Smooth muscle cell (in vitro differentiated cells): ENCODE results near the gene CDC42BPG. TPM values are rescaled to one million over a fixed set of nuclear protein-coding genes. Genes with fewer than 3 reads are reported as not detected.
A peak's percentile ranks its signal among the peaks of the same experiment; 100 is the strongest.

ENCODE experiments used
- DNase-seq: peaks from one replicate; lab custom pipeline; 2025; ENCODE audit not compliant: unreplicated experiment; lab: John Stamatoyannopoulos, UW
- H2AFZ ChIP-seq: fragments of 200-600 bp; sonication (generic); 2 replicates; pipeline ENCODE4 v1.6.0; 2016; ENCODE audit warnings: antibody characterized with exemption, low read depth, mild to moderate bottlenecking
- H3F3A ChIP-seq: fragments of 200-600 bp; sonication (generic); 2 replicates; pipeline ENCODE4 v1.6.0; 2017; ENCODE audit warnings: antibody characterized with exemption, low read depth
- H3K27ac ChIP-seq: fragments of 200-600 bp; sonication (generic); 2 replicates; pipeline ENCODE4 v1.5.1; 2016; ENCODE audit warnings: low read depth, mild to moderate bottlenecking
- H3K27me3 ChIP-seq: fragments of 200-600 bp; sonication (generic); 2 replicates; pipeline ENCODE4 v1.6.1; 2016; ENCODE audit warnings: low read depth, mild to moderate bottlenecking
- H3K36me3 ChIP-seq: fragments of 200-600 bp; sonication (generic); 2 replicates; pipeline ENCODE4 v1.5.1; 2016; ENCODE audit warnings: low read depth
- H3K4me1 ChIP-seq: fragments of 200-600 bp; sonication (generic); 2 replicates; pipeline ENCODE4 v1.5.1; 2016; ENCODE audit warnings: low read depth
- H3K4me2 ChIP-seq: fragments of 200-600 bp; sonication (generic); 2 replicates; pipeline ENCODE4 v1.6.0; 2016; ENCODE audit warnings: mild to moderate bottlenecking
- H3K4me3 ChIP-seq: fragments of 200-600 bp; sonication (generic); 2 replicates; pipeline ENCODE4 v1.5.1; 2016; ENCODE audit warnings: mild to moderate bottlenecking
- H3K79me2 ChIP-seq: fragments of 200-600 bp; sonication (generic); 2 replicates; pipeline ENCODE4 v1.6.0; 2016; ENCODE audit warnings: low read depth, mild to moderate bottlenecking
- H3K9ac ChIP-seq: fragments of 200-600 bp; sonication (generic); 2 replicates; pipeline ENCODE4 v1.6.0; 2016; ENCODE audit warnings: low read depth
- H3K9me3 ChIP-seq: fragments of 200-600 bp; sonication (generic); replicated peaks from 2 replicates; pipeline ENCODE4 v1.5.1; 2016; ENCODE audit warnings: low read depth
- H4K20me1 ChIP-seq: fragments of 200-600 bp; sonication (generic); 2 replicates; pipeline ENCODE4 v1.6.0; 2016; ENCODE audit warnings: low read depth
- WGBS: methylation state at CpG from one replicate; pipeline ENCODE4 v1.1.7; 2016; ENCODE audit warnings: low lambda C conversion rate; 5-methylcytosine and 5-hydroxymethylcytosine counted together
- polyA plus RNA-seq: library from polyadenylated mRNA; unstranded; fragments of >200 nt; fragmentation: Nextera tagmentation; extraction: Ambion mirVana; gene quantifications from 2 replicates; pipeline ENCODE4 v1.2.1, GENCODE V29; 2016
- total RNA-seq: library from RNA; depleted of rRNA; stranded (reverse); fragments of >200 nt; gene quantifications from 2 replicates; pipeline ENCODE4 v1.2.3, GENCODE V29; 2014
- TF ChIP-seq, protein P1 (sequence below): fragments of 200-600 bp; sonication (generic); IDR thresholded peaks from 2 replicates; pipeline ENCODE4 v1.5.1; 2017; ENCODE audit warnings: borderline replicate concordance, mild to moderate bottlenecking, antibody characterized with exemption; ENCODE audit not compliant: insufficient read depth, poor library complexity, severe bottlenecking

Gene CDC42BPG
- total and polyA plus RNA-seq, 2 experiments from 2014 or later = 1.7 to 4.7 TPM

DNA sequence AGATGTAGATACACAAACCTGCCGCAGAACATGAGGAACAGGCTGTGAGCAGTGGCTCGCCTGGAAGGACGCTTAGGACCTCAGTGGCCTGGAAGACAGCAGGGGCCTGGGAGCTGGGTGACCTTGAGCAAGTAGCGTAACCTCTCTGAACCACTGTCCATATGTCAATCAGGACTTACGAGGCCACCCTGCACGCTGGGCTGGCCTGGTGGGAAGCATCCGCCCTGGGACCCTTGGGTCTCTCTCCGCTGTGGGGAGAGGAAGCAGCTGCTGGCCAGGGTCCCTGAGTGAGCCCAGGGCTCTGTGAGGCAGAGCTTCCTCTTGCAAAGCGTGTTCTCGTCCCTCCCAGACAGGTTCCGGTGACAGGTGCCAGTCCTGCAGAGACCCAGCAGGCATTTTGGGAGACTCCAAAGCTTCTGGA is 48.0 kb upstream of the CDC42BPG start:
- peak overlapping the region; percentile 40 for H3K4me3 ChIP-seq
- no peaks in the 10 kb centered on the region for H3K36me3 ChIP-seq
- H3K4me2 ChIP-seq = no peak overlapping the region
- peaks cover 2% of the 10 kb centered on the region for H3F3A ChIP-seq
- peaks cover 17% of the 10 kb centered on the region for H3K4me1 ChIP-seq
- no peaks in the 10 kb centered on the region for H3K27me3 ChIP-seq
- H4K20me1 ChIP-seq = no peaks in the 10 kb centered on the region
- DNase-seq = no peak
- H3K27ac ChIP-seq = no peak overlapping the region
- H3K9ac ChIP-seq = no peak overlapping the region
- 96% methylated on average over 11 of the region's 11 CpGs for WGBS
- no peak overlapping the region for H2AFZ ChIP-seq
- H3K9me3 ChIP-seq = no peaks in the 10 kb centered on the region
- TF ChIP-seq, protein P1, sequence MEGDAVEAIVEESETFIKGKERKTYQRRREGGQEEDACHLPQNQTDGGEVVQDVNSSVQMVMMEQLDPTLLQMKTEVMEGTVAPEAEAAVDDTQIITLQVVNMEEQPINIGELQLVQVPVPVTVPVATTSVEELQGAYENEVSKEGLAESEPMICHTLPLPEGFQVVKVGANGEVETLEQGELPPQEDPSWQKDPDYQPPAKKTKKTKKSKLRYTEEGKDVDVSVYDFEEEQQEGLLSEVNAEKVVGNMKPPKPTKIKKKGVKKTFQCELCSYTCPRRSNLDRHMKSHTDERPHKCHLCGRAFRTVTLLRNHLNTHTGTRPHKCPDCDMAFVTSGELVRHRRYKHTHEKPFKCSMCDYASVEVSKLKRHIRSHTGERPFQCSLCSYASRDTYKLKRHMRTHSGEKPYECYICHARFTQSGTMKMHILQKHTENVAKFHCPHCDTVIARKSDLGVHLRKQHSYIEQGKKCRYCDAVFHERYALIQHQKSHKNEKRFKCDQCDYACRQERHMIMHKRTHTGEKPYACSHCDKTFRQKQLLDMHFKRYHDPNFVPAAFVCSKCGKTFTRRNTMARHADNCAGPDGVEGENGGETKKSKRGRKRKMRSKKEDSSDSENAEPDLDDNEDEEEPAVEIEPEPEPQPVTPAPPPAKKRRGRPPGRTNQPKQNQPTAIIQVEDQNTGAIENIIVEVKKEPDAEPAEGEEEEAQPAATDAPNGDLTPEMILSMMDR = no peak
- H3K79me2 ChIP-seq = no peaks in the 10 kb centered on the region

DNA sequence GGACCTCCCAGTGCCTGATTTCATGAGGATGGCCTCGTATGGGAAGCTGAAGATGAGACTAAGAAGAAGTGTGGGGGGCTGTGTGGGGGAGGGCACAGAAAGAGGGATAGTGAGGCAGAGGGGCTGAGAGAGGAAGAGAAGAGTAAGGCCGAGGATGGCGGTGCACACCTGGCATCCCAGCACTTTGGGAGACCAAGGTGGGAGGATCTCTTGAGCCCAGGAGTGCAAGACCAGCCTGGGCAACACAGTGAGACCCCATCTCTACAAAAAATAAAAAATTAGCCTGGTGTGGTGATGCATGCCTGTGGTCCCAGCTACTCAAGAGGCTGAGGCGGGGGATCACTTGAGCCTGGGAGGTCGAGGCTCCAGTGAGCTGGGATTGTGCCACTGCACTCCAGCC is 47.4 kb upstream of the CDC42BPG start:
- 88% methylated on average over 5 of the region's 5 CpGs for WGBS

DNA sequence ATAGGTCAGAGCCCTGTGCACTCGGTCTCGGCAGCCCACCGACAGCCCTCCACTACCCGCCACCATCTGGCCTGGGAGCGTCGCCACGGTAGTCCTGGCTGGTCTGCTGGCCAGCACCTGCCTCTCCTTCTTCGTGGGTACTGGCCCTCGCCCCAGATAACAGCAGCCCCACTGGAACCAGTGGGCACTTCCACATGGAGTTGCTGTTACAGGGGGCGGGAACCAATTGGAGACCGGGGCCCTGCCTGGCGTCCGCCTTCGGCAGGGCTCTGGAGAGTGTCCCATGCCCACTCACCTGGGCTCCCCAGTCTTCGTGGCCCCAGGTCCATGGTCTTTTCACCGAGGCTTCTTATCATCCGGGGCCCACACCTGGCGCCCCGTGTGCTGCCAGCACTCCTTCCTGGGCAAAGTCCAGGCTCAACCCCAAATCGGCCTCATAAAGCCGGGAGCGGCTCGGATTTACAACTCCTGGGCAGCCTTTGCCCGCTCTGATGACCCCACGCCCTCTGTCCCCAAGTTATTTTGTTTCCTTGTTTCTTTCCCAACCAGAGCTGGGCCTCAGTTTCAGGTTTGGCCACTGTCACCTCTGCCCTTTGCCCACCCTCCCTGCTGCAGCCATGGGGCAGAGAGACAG is 46.9 kb upstream of the CDC42BPG start:
- Histone ChIP-seq H3K9me3 (no peaks in the 10 kb centered on the region), H3K79me2 (no peaks in the 10 kb centered on the region), H4K20me1 (no peaks in the 10 kb centered on the region), H3K4me3 (peak overlapping the region; percentile 40), H3K27me3 (no peaks in the 10 kb centered on the region), H2AFZ (no peak overlapping the region), H3F3A (peaks cover 10% of the 10 kb centered on the region), H3K4me2 (no peak overlapping the region), H3K27ac (no peak overlapping the region), H3K36me3 (no peaks in the 10 kb centered on the region), H3K4me1 (peaks cover 18% of the 10 kb centered on the region), H3K9ac (no peak overlapping the region)
- TF ChIP-seq, protein P1 = no peak
- DNase-seq = no peak
- 97% methylated on average over 25 of the region's 25 CpGs for WGBS

More for the DNA sequence above, 47.4 kb upstream of the CDC42BPG start:
- Histone ChIP-seq H3K27me3 (no peaks in the 10 kb centered on the region), H2AFZ (no peak overlapping the region), H3F3A (peaks cover 8% of the 10 kb centered on the region), H3K36me3 (no peaks in the 10 kb centered on the region), H3K4me1 (peaks cover 18% of the 10 kb centered on the region), H3K4me2 (no peak overlapping the region), H3K4me3 (peak overlapping the region; percentile 40), H3K9ac (no peak overlapping the region), H3K27ac (no peak overlapping the region), H3K9me3 (no peaks in the 10 kb centered on the region), H4K20me1 (no peaks in the 10 kb centered on the region), H3K79me2 (no peaks in the 10 kb centered on the region)
- no peak for DNase-seq
- TF ChIP-seq, protein P1 = no peak

DNA sequence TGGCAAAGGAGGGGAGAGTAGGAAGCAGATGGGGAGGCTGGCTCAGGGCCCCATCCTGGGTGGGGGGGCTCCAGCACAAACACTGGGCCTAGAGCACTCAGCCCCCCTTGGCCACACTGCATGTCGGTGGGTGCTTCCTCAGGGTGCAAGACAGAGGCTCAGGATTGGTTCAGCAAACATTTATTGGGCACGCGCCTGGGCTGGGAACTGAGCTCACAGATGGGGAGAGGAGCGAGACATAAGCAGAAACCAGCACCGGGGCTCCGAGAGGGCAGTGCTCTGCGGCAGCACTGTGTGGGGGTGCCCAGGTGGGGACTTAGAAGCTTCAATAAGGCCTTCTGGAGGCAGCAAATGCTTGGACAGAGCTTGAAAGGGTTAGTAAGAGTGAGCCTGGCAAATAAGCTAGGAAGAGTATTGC is 46.1 kb upstream of the CDC42BPG start:
- H3K27me3 ChIP-seq = no peaks in the 10 kb centered on the region
- no peak overlapping the region for H3K27ac ChIP-seq
- H3K79me2 ChIP-seq = no peaks in the 10 kb centered on the region
- peak overlapping the region; percentile 40 for H3K4me3 ChIP-seq
- no peaks in the 10 kb centered on the region for H3K36me3 ChIP-seq
- no peak overlapping the region for H2AFZ ChIP-seq
- no peaks in the 10 kb centered on the region for H3K9me3 ChIP-seq
- H3K4me2 ChIP-seq = no peak overlapping the region
- TF ChIP-seq, protein P1 = no peak
- DNase-seq = no peak
- no peaks in the 10 kb centered on the region for H4K20me1 ChIP-seq
- WGBS = 97% methylated on average over 7 of the region's 7 CpGs
- peaks cover 18% of the 10 kb centered on the region for H3K4me1 ChIP-seq
- no peak overlapping the region for H3K9ac ChIP-seq
- peaks cover 14% of the 10 kb centered on the region for H3F3A ChIP-seq
